NT2/D1 (cell line): ENCODE measurements around the gene FGF11.

Experiments used
- DNase-seq: peaks from one replicate; pipeline ENCODE4 v3.0.0-alpha.2; 2011; ENCODE audit warnings: low read depth, low spot score
- H3K27me3 ChIP-seq: 2 replicates; pipeline ENCODE4 v1.6.0; 2011; ENCODE audit warnings: mild to moderate bottlenecking; ENCODE audit not compliant: insufficient read length, insufficient read depth
- H3K36me3 ChIP-seq: 2 replicates; pipeline ENCODE4 v1.6.1; 2011; ENCODE audit warnings: mild to moderate bottlenecking, low read length, mixed read lengths; ENCODE audit not compliant: insufficient read depth, insufficient read length
- H3K4me1 ChIP-seq: 2 replicates; pipeline ENCODE4 v1.5.1; 2011; ENCODE audit not compliant: insufficient read depth, insufficient read length
- H3K4me3 ChIP-seq: 2 replicates; pipeline ENCODE4 v1.5.1; 2011; ENCODE audit warnings: low read depth; ENCODE audit not compliant: insufficient read length
- H3K9ac ChIP-seq: 2 replicates; pipeline ENCODE4 v1.6.0; 2011; ENCODE audit warnings: low read depth; ENCODE audit not compliant: insufficient read length
- H3K9me3 ChIP-seq: 2 replicates; pipeline ENCODE4 v1.5.1; 2011; ENCODE audit warnings: mild to moderate bottlenecking, low read length; ENCODE audit not compliant: insufficient read depth
- SUZ12 ChIP-seq: IDR thresholded peaks from 2 replicates; pipeline ENCODE4 v1.6.1; 2011; ENCODE audit not compliant: insufficient read length, insufficient read depth; ENCODE audit errors: extremely low read depth
- YY1 ChIP-seq: IDR thresholded peaks from 2 replicates; pipeline ENCODE4 v1.6.1; 2011; ENCODE audit not compliant: insufficient read length, insufficient read depth
- ZNF274 ChIP-seq: IDR thresholded peaks from 2 replicates; pipeline ENCODE4 v1.6.1; 2011; ENCODE audit warnings: mild to moderate bottlenecking, low read depth, low read length

The FGF11 gene

DNA sequence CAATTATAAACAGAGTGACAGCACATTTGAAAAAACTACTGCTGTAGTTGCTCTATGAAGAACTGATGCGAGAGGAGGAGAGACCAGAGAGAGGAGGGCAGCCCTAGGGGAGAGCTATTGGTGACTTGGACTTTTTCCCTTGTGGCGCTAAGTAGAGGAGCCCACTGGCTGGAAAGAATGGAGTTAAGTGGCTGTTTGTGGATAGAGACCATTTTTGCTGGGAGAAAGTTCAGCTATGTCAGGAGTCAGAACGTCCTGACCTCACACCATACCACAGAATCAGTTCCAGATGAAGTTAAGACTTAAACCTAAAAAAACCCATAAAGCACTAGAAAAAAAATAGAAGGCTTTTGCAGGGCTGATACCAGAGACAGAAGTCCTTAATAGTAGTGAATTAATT, 46.9 kb downstream of the FGF11 start:
- TF ChIP-seq SUZ12, result no peak
- no peak for TF ChIP-seq ZNF274
- TF ChIP-seq YY1, result no peak
- no peaks in the 10 kb centered on the region for H3K4me1 ChIP-seq
- H3K27me3 ChIP-seq, result no peaks in the 10 kb centered on the region
- H3K9ac ChIP-seq, result peak overlapping the region; percentile 24
- H3K4me3 ChIP-seq, result peak overlapping the region; percentile 39
- no peaks in the 10 kb centered on the region for H3K9me3 ChIP-seq
- no peak for DNase-seq
- H3K36me3 ChIP-seq, result peaks cover 32% of the 10 kb centered on the region

DNA sequence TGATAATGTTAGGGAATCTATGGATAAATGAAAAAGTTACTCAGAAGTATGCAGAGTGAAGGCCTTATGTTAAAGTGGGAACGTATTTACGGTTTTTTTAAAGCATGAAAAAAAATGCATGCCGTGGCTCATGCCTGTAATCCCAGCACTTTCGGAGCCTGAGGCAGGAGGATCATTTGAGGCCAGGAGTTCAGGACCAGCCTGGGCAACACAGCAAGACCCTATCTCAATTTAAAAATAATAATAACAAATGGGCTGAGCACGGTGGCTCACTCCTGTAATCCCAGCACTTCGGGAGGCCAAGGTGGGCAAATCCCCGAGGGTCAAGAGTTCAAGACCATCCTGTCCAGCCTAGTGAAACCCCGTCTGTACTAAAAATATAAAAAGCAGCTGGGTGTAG, 50.8 kb downstream of the FGF11 start:
- Histone ChIP-seq H3K4me3 (no peak overlapping the region), H3K36me3 (peaks cover 45% of the 10 kb centered on the region), H3K9ac (no peak overlapping the region), H3K9me3 (no peaks in the 10 kb centered on the region), H3K27me3 (no peaks in the 10 kb centered on the region), H3K4me1 (no peaks in the 10 kb centered on the region)
- no peak for DNase-seq
- TF ChIP-seq SUZ12, result no peak
- no peak for TF ChIP-seq ZNF274
- no peak for TF ChIP-seq YY1

DNA sequence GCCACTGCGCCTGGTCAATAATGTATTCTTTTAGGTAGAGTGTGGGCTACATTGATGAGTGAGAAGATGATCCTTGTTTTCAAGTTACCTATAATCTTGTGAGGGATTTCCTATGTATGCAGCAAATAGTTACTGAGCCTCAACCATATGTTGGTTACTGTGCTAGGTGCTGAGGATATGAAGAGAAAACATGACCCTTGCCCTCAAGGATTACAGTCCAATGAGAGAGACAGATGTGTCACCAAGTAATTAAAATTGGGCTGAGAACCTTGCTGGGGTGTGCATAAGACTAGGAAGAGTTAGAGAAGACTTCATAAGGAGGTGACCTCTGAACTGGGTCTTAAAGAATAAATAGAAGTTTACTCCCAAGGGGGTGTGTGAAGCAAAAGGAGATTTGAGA, 52.3 kb downstream of the FGF11 start:
- Histone ChIP-seq H3K27me3 (no peaks in the 10 kb centered on the region), H3K9ac (no peak overlapping the region), H3K9me3 (no peaks in the 10 kb centered on the region), H3K4me3 (no peak overlapping the region), H3K36me3 (peaks cover 52% of the 10 kb centered on the region), H3K4me1 (no peaks in the 10 kb centered on the region)
- TF ChIP-seq ZNF274 (no peak), YY1 (no peak), SUZ12 (no peak)
- no peak for DNase-seq

DNA sequence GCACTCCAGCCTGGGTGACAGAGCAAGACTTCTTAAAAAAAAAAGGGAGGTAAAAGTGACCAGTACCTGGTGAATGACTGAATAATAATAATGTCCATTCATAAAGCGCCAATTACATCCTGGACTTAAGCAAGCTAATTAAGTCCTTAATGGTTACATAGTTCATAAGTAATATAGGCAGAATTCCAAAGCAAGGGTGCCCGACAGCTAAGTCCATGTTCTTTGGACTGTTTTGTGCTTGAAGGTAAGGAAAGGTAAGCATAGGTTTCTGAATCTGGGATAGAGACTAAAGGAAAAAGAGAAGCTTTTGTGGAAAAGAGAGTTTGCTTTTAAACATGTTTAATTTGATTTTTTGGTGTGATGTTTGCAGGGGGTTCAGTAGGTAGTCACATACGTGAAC, 54.6 kb downstream of the FGF11 start:
- TF ChIP-seq YY1, result no peak
- no peak for TF ChIP-seq ZNF274
- TF ChIP-seq SUZ12, result no peak
- Histone ChIP-seq H3K9ac (no peak overlapping the region), H3K36me3 (peaks cover 64% of the 10 kb centered on the region), H3K27me3 (no peaks in the 10 kb centered on the region), H3K4me3 (no peak overlapping the region), H3K9me3 (no peaks in the 10 kb centered on the region), H3K4me1 (no peaks in the 10 kb centered on the region)
- DNase-seq, result no peak
